Upper lobe of left lung (tissue), 4 donors: ENCODE measurements around the gene ANKRD26.

Source experiments
- CTCF ChIP-seq, 6 experiments: fragments of 450-650 bp in 4 of 6; fragments of 200-600 bp in 2 of 6; sonication (generic) in 2 of 6; IDR thresholded peaks; one replicate each; pipeline ENCODE4 v1.5.1; 2016 to 2019; ENCODE audit warnings: antibody characterized with exemption in 6 of 6
- EP300 ChIP-seq, 4 donors: sonication (generic); formaldehyde crosslinking; IDR thresholded peaks; one replicate each; pipeline ENCODE4 v1.5.1; 2017; ENCODE audit warnings: antibody characterized with exemption in 4 of 4, control low read depth in 2 of 4
- POLR2A ChIP-seq, 4 donors: fragments of 450-650 bp; IDR thresholded peaks; one replicate each; pipeline ENCODE4 v1.5.1; 2016 to 2017; ENCODE audit warnings: antibody characterized with exemption in 4 of 4, mild to moderate bottlenecking in 2 of 4

GRCh38 chr10:27035163-27035562, 65.1 kb downstream of the ANKRD26 start:
- TF ChIP-seq CTCF (IDR thresholded peaks at IDR 0.05) (no peak), POLR2A (IDR thresholded peaks at IDR 0.05) (no peak), EP300 (IDR thresholded peaks at IDR 0.05) (no peak)
